MCF 10A (cell line): ENCODE data around the gene TTF1. TPM values are rescaled to one million over a fixed set of nuclear protein-coding genes. Genes with fewer than 3 reads are reported as not detected.

Source experiments
- Bru-seq: library from RNA; stranded (reverse); fragments of 400-500 nt; gene quantifications from one replicate; lab custom pipeline; 2021; lab: Mats Ljungman, UMichigan
- BruChase-seq, 2 experiments: library from RNA; stranded (reverse); fragments of 400-500 nt; gene quantifications; one replicate each; lab custom pipeline; 2021; lab: Mats Ljungman, UMichigan
- BruUV-seq: library from RNA; stranded (reverse); fragments of 400-500 nt; replicated peaks from 2 replicates; lab custom pipeline; 2021; lab: Mats Ljungman, UMichigan
- CTCF ChIA-PET: fragments of 300-600 bp; sonication (Branson Sonifier 250); formaldehyde crosslinking; extraction: SDS; loops from one replicate; lab custom pipeline; 2021; ENCODE audit warnings: antibody characterized with exemption, inconsistent platforms; lab: Yijun Ruan, JAX
- POLR2A ChIA-PET: fragments of 300-600, 350-650 bp; sonication (Branson Sonifier 250); formaldehyde crosslinking; extraction: SDS; loops from one replicate; lab custom pipeline; 2020; ENCODE audit warnings: antibody characterized with exemption, inconsistent platforms; lab: Yijun Ruan, JAX
- DNase-seq: peaks from one replicate; pipeline ENCODE4 v3.0.0-alpha.2; 2018; ENCODE audit not compliant: unreplicated experiment
- H3K27ac Mint-ChIP-seq: one replicate; pipeline ENCODE4 v1.8.0; 2022; ENCODE audit warnings: mild to moderate bottlenecking, low read depth, mixed read lengths; ENCODE audit not compliant: unreplicated experiment
- H3K27me3 Mint-ChIP-seq: one replicate; pipeline ENCODE4 v1.8.0; 2022; ENCODE audit warnings: mixed read lengths; ENCODE audit not compliant: insufficient read depth, unreplicated experiment
- H3K36me3 Mint-ChIP-seq: one replicate; pipeline ENCODE4 v1.8.0; 2022; ENCODE audit warnings: mild to moderate bottlenecking, moderate library complexity, mixed read lengths; ENCODE audit not compliant: insufficient read depth, unreplicated experiment
- H3K4me1 Mint-ChIP-seq: one replicate; pipeline ENCODE4 v1.8.0; 2022; ENCODE audit warnings: mixed read lengths; ENCODE audit not compliant: insufficient read depth, unreplicated experiment
- H3K4me3 Mint-ChIP-seq: one replicate; pipeline ENCODE4 v1.8.0; 2022; ENCODE audit warnings: mild to moderate bottlenecking, moderate library complexity, mixed read lengths; ENCODE audit not compliant: unreplicated experiment
- H3K9me3 Mint-ChIP-seq: one replicate; pipeline ENCODE4 v1.8.0; 2022; ENCODE audit warnings: mixed read lengths; ENCODE audit not compliant: unreplicated experiment
- intact Hi-C: fragments of 100-400 bp; cut with micrococcal nuclease; formaldehyde crosslinking; loops from 2 replicates; pipeline ENCODE4 v1.14.1; 2022
- long read RNA-seq: library from polyadenylated mRNA; stranded (forward); transcript quantifications from one replicate; pipeline ENCODE4 v2.0.0, GENCODE V29; 2022
- total RNA-seq: library from RNA; stranded (reverse); gene quantifications from 2 replicates; pipeline ENCODE4 v1.2.3, GENCODE V29; 2022
- TF ChIP-seq, protein P1 (sequence below): fragments of 200-600 bp; IDR thresholded peaks from one replicate; pipeline ENCODE4 v1.8.0; 2022; ENCODE audit warnings: antibody characterized with exemption, mild to moderate bottlenecking; ENCODE audit not compliant: unreplicated experiment

Gene TTF1, protein sequence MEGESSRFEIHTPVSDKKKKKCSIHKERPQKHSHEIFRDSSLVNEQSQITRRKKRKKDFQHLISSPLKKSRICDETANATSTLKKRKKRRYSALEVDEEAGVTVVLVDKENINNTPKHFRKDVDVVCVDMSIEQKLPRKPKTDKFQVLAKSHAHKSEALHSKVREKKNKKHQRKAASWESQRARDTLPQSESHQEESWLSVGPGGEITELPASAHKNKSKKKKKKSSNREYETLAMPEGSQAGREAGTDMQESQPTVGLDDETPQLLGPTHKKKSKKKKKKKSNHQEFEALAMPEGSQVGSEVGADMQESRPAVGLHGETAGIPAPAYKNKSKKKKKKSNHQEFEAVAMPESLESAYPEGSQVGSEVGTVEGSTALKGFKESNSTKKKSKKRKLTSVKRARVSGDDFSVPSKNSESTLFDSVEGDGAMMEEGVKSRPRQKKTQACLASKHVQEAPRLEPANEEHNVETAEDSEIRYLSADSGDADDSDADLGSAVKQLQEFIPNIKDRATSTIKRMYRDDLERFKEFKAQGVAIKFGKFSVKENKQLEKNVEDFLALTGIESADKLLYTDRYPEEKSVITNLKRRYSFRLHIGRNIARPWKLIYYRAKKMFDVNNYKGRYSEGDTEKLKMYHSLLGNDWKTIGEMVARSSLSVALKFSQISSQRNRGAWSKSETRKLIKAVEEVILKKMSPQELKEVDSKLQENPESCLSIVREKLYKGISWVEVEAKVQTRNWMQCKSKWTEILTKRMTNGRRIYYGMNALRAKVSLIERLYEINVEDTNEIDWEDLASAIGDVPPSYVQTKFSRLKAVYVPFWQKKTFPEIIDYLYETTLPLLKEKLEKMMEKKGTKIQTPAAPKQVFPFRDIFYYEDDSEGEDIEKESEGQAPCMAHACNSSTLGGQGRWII
- total RNA-seq (9.7 and 10.6 TPM in 2 replicates), Bru-seq, nascent RNA (percentile 73 among the genes with signal in this experiment), BruChase-seq, experiment 1, labeled RNA remaining after a 6-hour chase (percentile 62 among the genes with signal in this experiment), BruChase-seq, experiment 2, labeled RNA remaining after a 2-hour chase (percentile 70 among the genes with signal in this experiment)
- long read RNA-seq, transcript TTF1-201 (11 exons, 3,052 nt) = major isoform, 7 of 15 reads
- long read RNA-seq, partial matches to known transcripts = 5 of 15 reads
- long read RNA-seq, other reads (novel, unspliced or antisense) = 2 of 15 reads

GRCh38 chr9:132406554-132407122, at the start of gene TTF1:
TTF1 (minus strand) TSS chr9:132406840; CDS start chr9:132402821, 4,019 bp downstream.
- TF ChIP-seq, protein P1, sequence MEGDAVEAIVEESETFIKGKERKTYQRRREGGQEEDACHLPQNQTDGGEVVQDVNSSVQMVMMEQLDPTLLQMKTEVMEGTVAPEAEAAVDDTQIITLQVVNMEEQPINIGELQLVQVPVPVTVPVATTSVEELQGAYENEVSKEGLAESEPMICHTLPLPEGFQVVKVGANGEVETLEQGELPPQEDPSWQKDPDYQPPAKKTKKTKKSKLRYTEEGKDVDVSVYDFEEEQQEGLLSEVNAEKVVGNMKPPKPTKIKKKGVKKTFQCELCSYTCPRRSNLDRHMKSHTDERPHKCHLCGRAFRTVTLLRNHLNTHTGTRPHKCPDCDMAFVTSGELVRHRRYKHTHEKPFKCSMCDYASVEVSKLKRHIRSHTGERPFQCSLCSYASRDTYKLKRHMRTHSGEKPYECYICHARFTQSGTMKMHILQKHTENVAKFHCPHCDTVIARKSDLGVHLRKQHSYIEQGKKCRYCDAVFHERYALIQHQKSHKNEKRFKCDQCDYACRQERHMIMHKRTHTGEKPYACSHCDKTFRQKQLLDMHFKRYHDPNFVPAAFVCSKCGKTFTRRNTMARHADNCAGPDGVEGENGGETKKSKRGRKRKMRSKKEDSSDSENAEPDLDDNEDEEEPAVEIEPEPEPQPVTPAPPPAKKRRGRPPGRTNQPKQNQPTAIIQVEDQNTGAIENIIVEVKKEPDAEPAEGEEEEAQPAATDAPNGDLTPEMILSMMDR = no peak
- Mint-ChIP-seq H3K36me3 (peaks cover 18% of the 10 kb centered on the region), H3K4me1 (peaks cover 21% of the 10 kb centered on the region), H3K27me3 (no peaks in the 10 kb centered on the region), H3K9me3 (no peaks in the 10 kb centered on the region), H3K4me3 (peak within 1 kb of the TSS; percentile 79), H3K27ac (peak within 1 kb of the TSS; percentile 91)
- peak; percentile 89 for DNase-seq
- POLR2A ChIA-PET = no interaction called here
- CTCF ChIA-PET = no interaction called here
- BruUV-seq = no TSS peak
- intact Hi-C loops = no loop called here

GRCh38 chr9:132456241-132456640, 49.6 kb upstream of the TTF1 start:
- TF ChIP-seq, protein P1 = no peak
- H3K4me3 Mint-ChIP-seq = no peak overlapping the region
- peaks cover 20% of the 10 kb centered on the region for H3K27me3 Mint-ChIP-seq
- POLR2A ChIA-PET = no interaction called here
- CTCF ChIA-PET = interaction anchor here (0.6 kb wide), 1 partner anchor 188 kb away, joined by 3 read pairs; no protein-coding TSS in a partner anchor
- intact Hi-C loops = no loop called here
- BruUV-seq = no TSS peak
- peak; percentile 42 for DNase-seq
- peaks cover 6% of the 10 kb centered on the region for H3K4me1 Mint-ChIP-seq
- no peak overlapping the region for H3K27ac Mint-ChIP-seq
- no peaks in the 10 kb centered on the region for H3K9me3 Mint-ChIP-seq
- H3K36me3 Mint-ChIP-seq = no peaks in the 10 kb centered on the region

- TF ChIP-seq, protein P1 = no peak
- no peak overlapping the region for H3K27ac Mint-ChIP-seq
- intact Hi-C loops = no loop called here
- DNase-seq = no peak
- H3K9me3 Mint-ChIP-seq = no peaks in the 10 kb centered on the region
- peaks cover 59% of the 10 kb centered on the region for H3K27me3 Mint-ChIP-seq
- CTCF ChIA-PET = no interaction called here
- no peaks in the 10 kb centered on the region for H3K36me3 Mint-ChIP-seq
- POLR2A ChIA-PET = no interaction called here
- no TSS peak for BruUV-seq
- H3K4me3 Mint-ChIP-seq = no peak overlapping the region
- H3K4me1 Mint-ChIP-seq = peaks cover 3% of the 10 kb centered on the region
These were observed 44.6 kb upstream of the TTF1 start for GRCh38 chr9:132451276-132451675.
